ENCODE measurements around the gene NKD2.

DNA sequence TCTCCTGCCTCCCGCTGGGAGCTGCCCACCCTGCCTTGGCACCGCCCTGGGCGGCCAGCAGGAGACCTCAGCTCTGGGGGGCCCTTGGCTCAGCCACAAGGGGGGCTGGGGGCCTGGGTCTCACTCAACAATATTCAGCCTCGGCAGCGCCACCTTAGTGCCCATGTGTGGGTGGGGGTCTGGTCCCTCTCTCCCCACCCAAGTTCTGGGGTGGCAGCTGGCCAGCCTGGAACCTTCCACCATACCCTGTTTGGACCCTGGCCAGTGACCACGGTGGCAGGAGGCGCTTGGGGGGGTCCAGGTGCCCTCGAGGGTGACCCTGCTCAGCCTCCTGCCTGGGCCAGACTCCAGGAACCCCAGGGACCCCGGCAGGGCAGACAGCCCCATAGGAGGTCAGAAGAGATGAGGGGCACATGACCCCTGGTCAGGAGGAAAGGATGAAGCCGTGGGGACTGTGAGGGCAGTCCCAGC lies 22.2 kb downstream of the NKD2 start:
- TF ChIP-seq, protein P1, sequence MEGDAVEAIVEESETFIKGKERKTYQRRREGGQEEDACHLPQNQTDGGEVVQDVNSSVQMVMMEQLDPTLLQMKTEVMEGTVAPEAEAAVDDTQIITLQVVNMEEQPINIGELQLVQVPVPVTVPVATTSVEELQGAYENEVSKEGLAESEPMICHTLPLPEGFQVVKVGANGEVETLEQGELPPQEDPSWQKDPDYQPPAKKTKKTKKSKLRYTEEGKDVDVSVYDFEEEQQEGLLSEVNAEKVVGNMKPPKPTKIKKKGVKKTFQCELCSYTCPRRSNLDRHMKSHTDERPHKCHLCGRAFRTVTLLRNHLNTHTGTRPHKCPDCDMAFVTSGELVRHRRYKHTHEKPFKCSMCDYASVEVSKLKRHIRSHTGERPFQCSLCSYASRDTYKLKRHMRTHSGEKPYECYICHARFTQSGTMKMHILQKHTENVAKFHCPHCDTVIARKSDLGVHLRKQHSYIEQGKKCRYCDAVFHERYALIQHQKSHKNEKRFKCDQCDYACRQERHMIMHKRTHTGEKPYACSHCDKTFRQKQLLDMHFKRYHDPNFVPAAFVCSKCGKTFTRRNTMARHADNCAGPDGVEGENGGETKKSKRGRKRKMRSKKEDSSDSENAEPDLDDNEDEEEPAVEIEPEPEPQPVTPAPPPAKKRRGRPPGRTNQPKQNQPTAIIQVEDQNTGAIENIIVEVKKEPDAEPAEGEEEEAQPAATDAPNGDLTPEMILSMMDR (IDR thresholded peaks at IDR 0.05; ENCODE audit: insufficient read depth, low read length, poor library complexity, severe bottlenecking) = no peak
- no peak for TF ChIP-seq EZH2phosphoT487 (conservative IDR thresholded peaks at IDR 0.05; ENCODE audit: low read length)
